Fibroblast of lung (primary cell): Measurements from ENCODE around the gene RUNX2.

Experiments used
- CTCF ChIP-seq, 2 donors: IDR thresholded peaks in 1 of 2; conservative IDR thresholded peaks in 1 of 2; 1 replicate in 1 of 2; 2 replicates in 1 of 2; pipeline ENCODE4 v1.5.1; 2011 to 2012; ENCODE audit warnings: low read length in 2 of 2, control low read depth in 1 of 2, inconsistent platforms in 1 of 2, low read depth in 1 of 2, mild to moderate bottlenecking in 1 of 2
- EZH2 ChIP-seq: IDR thresholded peaks from 2 replicates; pipeline ENCODE4 v1.5.1; 2012; ENCODE audit warnings: low read length, control low read depth, mild to moderate bottlenecking; ENCODE audit errors: missing control alignments

- TF ChIP-seq CTCF (conservative IDR thresholded peaks at IDR 0.05 in 1 of 2, IDR thresholded peaks at IDR 0.05 in 1 of 2; ENCODE audit: low read depth in 1 of 2, low read length in 2 of 2) (no peak), EZH2 (no peak)
These were observed 17.9 kb upstream of the RUNX2 start for GRCh38 chr6:45310118-45310788.
